MG63 (cell line): ENCODE results near the gene LEPR. TPM values are rescaled to one million over a fixed set of nuclear protein-coding genes. Genes with fewer than 3 reads are reported as not detected.
"Not testable (repeated sequence)": the region's sequence is repeated elsewhere in the genome, so short reads cannot be mapped to it uniquely, and the experiment has no call there.

Experiments used
- DNase-seq: peaks from one replicate; pipeline ENCODE4 v3.0.0-alpha.2; 2020
- H3K27me3 ChIP-seq: fragments of 250-450 bp; sonication (Bioruptor Pico); 2 replicates; pipeline ENCODE4 v1.5.1; 2020; ENCODE audit warnings: mild to moderate bottlenecking, moderate library complexity
- H3K36me3 ChIP-seq: fragments of 250-450 bp; sonication (Bioruptor Pico); 2 replicates; pipeline ENCODE4 v1.5.1; 2020; ENCODE audit warnings: mild to moderate bottlenecking, moderate library complexity
- H3K4me3 ChIP-seq: fragments of 250-450 bp; sonication (Bioruptor Pico); 2 replicates; pipeline ENCODE4 v1.5.1; 2020; ENCODE audit warnings: mild to moderate bottlenecking, moderate library complexity
- H3K9me3 ChIP-seq: fragments of 250-450 bp; sonication (Bioruptor Pico); 2 replicates; pipeline ENCODE4 v1.5.1; 2020; ENCODE audit warnings: mild to moderate bottlenecking, moderate library complexity
- total RNA-seq: library from RNA; depleted of rRNA; stranded (reverse); fragments of >200 nt; shearing (Covaris generic); gene quantifications from 2 replicates; pipeline ENCODE4 v1.2.3, GENCODE V29; 2014; ENCODE audit warnings: low replicate concordance; rRNA removed

LEPR gene, protein sequence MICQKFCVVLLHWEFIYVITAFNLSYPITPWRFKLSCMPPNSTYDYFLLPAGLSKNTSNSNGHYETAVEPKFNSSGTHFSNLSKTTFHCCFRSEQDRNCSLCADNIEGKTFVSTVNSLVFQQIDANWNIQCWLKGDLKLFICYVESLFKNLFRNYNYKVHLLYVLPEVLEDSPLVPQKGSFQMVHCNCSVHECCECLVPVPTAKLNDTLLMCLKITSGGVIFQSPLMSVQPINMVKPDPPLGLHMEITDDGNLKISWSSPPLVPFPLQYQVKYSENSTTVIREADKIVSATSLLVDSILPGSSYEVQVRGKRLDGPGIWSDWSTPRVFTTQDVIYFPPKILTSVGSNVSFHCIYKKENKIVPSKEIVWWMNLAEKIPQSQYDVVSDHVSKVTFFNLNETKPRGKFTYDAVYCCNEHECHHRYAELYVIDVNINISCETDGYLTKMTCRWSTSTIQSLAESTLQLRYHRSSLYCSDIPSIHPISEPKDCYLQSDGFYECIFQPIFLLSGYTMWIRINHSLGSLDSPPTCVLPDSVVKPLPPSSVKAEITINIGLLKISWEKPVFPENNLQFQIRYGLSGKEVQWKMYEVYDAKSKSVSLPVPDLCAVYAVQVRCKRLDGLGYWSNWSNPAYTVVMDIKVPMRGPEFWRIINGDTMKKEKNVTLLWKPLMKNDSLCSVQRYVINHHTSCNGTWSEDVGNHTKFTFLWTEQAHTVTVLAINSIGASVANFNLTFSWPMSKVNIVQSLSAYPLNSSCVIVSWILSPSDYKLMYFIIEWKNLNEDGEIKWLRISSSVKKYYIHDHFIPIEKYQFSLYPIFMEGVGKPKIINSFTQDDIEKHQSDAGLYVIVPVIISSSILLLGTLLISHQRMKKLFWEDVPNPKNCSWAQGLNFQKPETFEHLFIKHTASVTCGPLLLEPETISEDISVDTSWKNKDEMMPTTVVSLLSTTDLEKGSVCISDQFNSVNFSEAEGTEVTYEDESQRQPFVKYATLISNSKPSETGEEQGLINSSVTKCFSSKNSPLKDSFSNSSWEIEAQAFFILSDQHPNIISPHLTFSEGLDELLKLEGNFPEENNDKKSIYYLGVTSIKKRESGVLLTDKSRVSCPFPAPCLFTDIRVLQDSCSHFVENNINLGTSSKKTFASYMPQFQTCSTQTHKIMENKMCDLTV
- 1.7 and 4.0 TPM in 2 replicates for total RNA-seq

DNA sequence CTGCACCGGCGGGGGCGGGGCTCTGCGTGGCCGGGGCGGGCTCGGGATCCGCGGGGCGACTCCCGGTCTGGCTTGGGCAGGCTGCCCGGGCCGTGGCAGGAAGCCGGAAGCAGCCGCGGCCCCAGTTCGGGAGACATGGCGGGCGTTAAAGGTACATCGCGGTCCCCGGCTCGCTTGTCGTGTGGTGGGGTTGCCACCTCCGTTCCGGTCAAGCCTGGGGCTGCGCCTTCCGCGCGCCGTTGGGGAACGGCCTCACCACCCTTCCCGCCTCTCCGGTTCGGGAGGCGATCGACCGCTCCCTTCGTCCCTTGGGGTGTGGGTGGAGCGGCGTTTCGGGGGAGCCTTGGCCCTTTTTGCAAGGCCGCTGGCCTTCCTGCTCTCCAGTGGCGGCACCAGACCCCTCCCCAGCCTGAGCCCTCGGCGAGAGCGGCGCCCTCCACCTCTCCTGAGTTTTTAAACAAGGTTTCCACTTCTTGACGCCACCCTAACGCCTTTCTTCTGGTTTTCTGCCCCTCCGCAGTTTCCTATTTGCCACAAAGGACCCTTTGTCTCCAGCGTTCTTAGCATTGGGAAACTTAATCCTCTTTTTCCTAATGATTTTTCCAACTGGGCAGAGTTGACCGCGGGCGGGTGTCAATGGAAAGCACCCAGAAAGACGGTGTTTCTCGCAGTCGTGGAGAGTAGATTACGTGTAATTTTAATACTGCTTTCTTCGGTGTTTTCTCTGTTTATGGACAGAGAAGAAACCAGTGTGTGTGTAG is at the start of gene LEPR, which contains the start of gene LEPROT:
Gene LEPR (plus strand): TSS at position 79 of the 761 bp plus-strand sequence. CDS start 144,898 bp downstream, outside the sequence.
Gene LEPROT (plus strand): TSS at position 79 of the 761 bp plus-strand sequence. CDS start 57 bp downstream, at position 136.
- H3K36me3 ChIP-seq: peaks cover 11% of the 10 kb centered on the region

DNA sequence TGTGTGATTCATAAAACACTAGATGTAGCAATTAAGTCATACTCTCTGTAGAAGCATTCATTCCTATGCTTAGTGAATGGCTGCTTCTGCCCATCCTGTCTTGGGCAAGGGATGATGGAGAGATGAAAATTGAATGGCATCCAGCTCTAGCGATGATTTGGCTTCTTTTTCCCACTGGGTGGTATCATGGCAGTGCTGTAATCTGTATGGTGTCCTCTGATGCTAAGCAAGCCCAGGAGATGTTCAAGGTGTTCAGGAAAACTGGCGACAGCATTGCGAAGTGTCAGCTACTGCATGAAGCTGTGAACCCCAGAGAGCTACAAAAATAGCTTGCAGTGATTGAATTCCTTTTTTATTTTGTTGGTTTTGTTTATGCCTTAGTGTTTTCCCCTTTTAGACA is 48.9 kb upstream of the LEPR start:
- Histone ChIP-seq H3K4me3 (no peak overlapping the region), H3K36me3 (no peaks in the 10 kb centered on the region), H3K9me3 (no peaks in the 10 kb centered on the region), H3K27me3 (no peaks in the 10 kb centered on the region; the same call in 1 of the 2 replicates)
- DNase-seq: no peak

More for the DNA sequence above, at the start of gene LEPR, which contains the start of gene LEPROT:
- DNase-seq: no peak
- no peaks in the 10 kb centered on the region; the same call in 1 of the 2 replicates for H3K27me3 ChIP-seq
- peak within 1 kb of the TSS; percentile 95 for H3K4me3 ChIP-seq
- H3K9me3 ChIP-seq: peaks cover 2% of the 10 kb centered on the region; the same call in 1 of the 2 replicates

DNA sequence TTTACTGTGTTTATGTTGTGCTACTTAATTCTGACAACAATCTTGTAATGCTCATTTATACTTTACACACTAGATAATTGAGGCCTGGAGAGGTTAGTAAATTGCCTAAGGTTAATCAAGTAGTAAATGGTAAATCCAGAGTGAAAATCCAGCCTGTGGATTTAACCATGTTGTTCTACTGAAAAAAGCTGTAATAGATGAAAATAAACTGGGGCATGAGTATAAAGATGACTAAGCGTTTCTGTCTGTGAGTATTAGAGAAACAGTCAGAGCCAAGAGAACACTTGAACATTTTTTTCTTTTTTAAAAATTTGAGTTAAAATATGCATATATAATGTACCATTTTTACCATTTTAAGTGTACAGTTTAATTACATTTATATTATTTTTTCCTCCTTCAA is 47.9 kb upstream of the LEPR start:
- Histone ChIP-seq H3K9me3 (no peaks in the 10 kb centered on the region), H3K36me3 (no peaks in the 10 kb centered on the region)

DNA sequence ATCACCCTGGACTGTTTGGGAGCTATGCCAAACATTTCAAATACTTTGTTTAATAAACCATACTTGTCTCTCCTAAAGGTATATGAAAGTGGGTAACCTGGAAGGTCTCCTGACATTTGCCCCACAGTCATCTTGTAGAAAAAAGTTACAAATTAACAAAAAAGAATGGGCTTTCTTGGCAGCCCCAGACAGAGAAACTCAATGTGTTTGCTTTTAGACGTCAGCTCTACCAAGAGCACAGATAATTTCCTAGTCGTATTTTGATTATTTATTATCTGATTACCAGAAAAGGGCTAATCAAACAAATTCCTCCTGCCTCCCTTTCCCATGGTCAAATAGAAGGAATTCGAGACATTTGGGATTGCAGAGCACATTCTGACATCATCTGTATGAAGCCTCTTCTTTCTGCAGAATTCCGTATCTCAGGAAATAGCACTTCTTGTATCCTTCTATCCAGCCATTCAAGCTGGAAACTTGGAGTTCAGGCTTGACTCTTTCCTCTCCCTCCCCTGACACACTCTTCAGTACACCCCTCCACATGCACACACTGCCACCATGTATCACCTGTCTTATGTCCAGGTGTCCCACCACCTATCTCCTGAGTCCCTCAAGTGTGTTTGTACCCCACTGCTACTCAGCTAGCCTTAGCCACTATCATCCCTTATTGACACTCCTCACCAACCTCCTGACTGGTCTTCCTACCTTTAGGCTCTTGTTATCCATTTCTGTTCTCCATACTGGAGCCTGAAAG is 42.8 kb upstream of the LEPR start:
- Histone ChIP-seq H3K9me3 (no peaks in the 10 kb centered on the region), H3K27me3 (no peaks in the 10 kb centered on the region; the same call in 1 of the 2 replicates), H3K4me3 (no peak overlapping the region), H3K36me3 (no peaks in the 10 kb centered on the region)
- no peak for DNase-seq

More for the DNA sequence above, 47.9 kb upstream of the LEPR start:
- DNase-seq: no peak
- Histone ChIP-seq H3K27me3 (no peaks in the 10 kb centered on the region; the same call in 1 of the 2 replicates), H3K4me3 (no peak overlapping the region)

DNA sequence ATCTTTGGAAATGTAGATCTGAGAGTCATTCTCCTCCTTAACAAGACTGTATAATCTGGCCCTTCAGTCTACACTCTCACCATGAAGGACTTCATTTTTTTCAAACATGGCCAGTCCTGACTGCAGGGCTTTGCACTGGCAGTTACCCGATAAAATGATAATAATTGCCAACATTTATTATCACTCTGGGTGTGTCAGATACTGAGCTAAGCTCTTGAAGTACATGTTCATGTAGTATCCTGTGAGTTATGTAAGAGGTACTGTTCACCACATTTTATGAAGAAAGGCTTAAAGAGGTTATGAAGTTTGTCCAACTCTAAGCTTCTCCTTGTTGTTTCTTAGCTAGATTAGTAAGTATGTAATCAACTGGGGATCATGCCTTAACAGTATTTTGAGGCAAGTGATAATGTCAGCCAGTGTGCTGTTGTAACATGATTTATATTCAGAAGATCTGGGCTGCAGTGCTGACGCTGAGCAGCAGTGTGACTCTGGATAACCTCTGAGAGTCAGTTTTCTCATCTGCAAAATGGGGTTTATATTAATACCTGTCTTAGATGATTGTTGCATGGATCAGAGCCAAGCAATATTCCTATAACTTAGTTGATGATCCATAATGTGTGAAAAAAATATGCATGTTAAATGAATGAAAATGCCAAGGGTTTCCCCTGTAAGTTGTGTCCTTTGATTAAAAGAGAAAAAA is 42.1 kb upstream of the LEPR start:
- DNase-seq: no peak
- no peak overlapping the region for H3K4me3 ChIP-seq
- no peaks in the 10 kb centered on the region for H3K9me3 ChIP-seq
- H3K36me3 ChIP-seq: no peaks in the 10 kb centered on the region
- no peaks in the 10 kb centered on the region; the same call in 1 of the 2 replicates for H3K27me3 ChIP-seq

DNA sequence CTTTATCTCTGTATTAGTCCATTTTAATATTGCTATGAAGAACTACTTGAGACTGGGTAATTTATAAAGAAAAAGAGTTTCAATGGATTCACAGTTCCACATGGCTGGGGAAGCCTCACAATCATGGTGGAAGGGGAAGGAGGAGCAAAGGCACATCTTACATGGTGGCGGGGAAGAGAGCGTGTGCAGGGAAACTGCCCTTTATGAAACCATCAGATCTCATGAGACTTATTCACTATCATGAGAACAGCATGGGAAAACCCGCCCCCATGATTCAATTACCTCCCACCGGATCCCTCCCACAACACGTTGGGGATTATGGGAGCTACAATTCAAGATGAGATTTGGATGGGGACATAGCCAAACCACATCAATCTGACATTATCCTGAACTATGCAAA is 36.0 kb upstream of the LEPR start:
- not testable (repeated sequence) for DNase-seq, H3K36me3 ChIP-seq, H3K27me3 ChIP-seq, H3K9me3 ChIP-seq, H3K4me3 ChIP-seq

DNA sequence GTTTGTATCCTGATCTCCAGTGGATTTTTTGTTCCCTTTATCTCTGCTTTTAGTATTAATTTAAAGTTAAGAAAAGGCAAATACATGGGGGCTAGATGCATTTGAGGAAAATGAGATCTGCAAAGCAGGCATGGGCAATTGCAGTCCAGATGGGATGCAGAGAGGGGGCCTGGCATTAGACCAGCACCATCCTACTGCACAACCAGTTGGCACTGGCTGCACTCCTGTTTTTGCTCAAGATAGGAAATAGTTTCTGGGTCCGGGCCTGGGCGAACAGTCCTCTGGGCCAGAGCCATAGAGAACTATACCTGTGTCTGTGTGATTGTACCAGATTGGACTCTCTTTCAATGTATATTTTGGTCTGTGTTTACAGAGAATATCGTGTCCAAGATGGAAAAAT is 34.0 kb upstream of the LEPR start:
- DNase-seq: no peak
- H3K27me3 ChIP-seq: no peaks in the 10 kb centered on the region; the same call in 1 of the 2 replicates
- no peak overlapping the region for H3K4me3 ChIP-seq
- H3K36me3 ChIP-seq: no peaks in the 10 kb centered on the region
- H3K9me3 ChIP-seq: no peaks in the 10 kb centered on the region

DNA sequence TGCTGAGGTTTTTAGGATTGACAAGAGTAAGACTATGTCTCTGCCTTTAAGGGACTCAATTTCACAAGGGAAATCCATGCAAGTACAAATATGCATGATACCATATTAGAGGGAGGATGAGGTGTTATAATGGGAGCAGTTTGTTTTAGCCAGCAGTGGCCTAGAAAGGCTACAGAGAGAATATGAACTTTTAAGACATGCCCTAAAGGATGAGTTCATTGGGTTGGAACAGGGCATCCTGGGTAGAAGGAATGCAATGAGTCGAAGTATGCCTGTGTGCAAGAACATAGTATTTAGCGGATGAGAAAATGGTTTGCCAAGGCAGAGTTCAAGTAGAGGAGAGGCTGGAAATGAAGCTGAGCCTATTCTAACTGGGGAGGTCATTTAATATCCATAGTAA is 32.6 kb upstream of the LEPR start:
- H3K4me3 ChIP-seq: no peak overlapping the region
- no peaks in the 10 kb centered on the region for H3K9me3 ChIP-seq
- no peaks in the 10 kb centered on the region for H3K27me3 ChIP-seq
- DNase-seq: no peak
- no peaks in the 10 kb centered on the region for H3K36me3 ChIP-seq

DNA sequence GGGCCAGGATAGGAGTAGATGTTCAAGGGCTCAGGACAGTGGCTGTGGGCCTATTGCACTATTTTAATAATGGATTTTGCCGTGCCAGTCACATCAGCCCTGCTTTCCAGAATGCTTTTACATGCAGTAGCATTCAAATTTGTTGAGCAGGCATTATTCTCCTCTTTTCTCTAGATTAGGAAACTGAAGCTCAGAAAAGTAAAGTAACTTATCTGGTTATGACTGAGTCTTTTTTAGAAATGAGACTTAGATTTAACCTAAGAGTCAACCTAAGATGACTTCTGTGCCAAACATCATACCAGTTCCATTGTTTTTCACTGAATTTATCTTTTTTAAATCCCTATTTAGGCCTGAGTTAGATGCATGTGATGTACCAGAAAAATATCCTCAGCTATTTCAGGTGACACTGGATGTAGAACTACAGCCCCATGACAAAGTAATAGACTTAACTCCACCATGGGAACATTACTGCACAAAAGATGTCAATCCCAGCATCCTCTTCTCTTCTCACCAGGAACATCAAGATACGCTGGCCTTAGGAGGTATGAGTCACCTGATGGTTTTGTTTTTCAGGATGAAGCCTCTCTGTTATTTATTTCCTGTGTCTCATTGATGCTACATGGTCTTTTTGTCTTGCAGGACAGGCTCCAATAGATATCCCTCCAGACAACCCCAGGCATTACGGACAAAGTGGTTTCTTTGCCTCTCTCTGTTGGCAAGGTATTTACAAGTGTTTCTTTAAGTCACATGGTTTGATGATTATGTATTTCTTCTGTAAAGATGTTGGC is 31.4 kb upstream of the LEPR start:
- H3K9me3 ChIP-seq: no peaks in the 10 kb centered on the region
- no peaks in the 10 kb centered on the region for H3K36me3 ChIP-seq
- H3K4me3 ChIP-seq: no peak overlapping the region
- no peaks in the 10 kb centered on the region for H3K27me3 ChIP-seq
- DNase-seq: no peak

DNA sequence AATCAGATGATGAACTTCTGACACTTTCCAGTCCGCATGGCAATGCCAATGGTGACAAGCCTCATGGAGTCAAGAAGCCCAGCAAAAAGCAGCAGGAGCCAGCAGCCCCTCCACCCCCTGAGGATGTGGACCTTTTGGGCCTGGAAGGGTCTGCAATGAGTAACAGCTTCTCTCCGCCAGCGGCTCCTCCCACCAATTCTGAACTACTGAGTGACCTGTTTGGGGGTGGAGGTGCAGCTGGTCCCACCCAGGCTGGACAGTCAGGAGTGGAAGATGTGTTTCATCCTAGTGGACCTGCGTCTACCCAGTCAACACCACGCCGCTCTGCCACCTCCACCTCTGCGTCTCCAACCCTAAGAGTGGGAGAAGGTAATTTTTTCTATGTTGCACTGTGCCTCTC is 28.0 kb upstream of the LEPR start:
- no peaks in the 10 kb centered on the region for H3K9me3 ChIP-seq
- H3K27me3 ChIP-seq: no peaks in the 10 kb centered on the region
- no peaks in the 10 kb centered on the region for H3K36me3 ChIP-seq
- no peak for DNase-seq
- no peak overlapping the region for H3K4me3 ChIP-seq

DNA sequence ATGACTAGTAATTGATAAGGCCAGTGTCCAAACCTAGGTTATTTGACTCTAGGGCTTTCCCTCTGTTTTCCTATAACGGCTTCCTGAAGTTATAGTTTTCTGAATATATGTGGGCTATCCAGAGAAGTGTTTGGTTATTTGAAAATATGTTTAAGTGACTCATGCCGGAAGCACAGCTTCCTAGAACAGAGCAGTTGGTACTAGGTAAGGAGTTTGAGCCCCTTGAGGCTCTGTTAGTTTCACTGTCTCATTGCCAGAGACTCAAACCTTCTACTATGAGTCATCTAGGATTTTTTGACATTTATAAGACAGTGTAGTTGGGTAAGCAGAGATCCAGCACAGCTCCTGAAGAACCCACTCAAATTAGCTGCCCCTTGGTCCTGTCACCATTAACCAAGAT is 27.1 kb upstream of the LEPR start:
- Histone ChIP-seq H3K4me3 (no peak overlapping the region), H3K9me3 (no peaks in the 10 kb centered on the region), H3K27me3 (no peaks in the 10 kb centered on the region), H3K36me3 (no peaks in the 10 kb centered on the region)
- DNase-seq: no peak

DNA sequence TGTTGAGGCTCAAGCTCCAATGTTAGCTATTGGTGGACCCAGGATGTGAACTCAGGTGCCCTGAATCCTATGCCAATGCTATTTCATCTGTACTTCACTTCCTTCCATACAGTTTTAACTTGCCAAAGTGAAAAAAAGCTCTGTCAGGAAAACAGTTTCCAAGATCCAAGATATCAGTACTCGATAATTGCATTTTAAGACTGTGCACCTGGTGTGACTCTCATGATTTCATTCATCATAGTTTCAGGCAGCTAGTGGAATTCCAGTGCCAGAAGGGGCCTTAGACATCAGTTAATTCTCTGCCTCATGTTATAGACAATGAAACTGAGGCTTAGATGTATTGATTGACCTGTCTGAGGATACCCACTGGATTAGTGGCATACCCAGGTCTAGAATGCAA is 26.5 kb upstream of the LEPR start:
- H3K4me3 ChIP-seq: no peak overlapping the region
- no peak for DNase-seq
- H3K9me3 ChIP-seq: no peaks in the 10 kb centered on the region
- H3K27me3 ChIP-seq: no peaks in the 10 kb centered on the region
- no peaks in the 10 kb centered on the region for H3K36me3 ChIP-seq

DNA sequence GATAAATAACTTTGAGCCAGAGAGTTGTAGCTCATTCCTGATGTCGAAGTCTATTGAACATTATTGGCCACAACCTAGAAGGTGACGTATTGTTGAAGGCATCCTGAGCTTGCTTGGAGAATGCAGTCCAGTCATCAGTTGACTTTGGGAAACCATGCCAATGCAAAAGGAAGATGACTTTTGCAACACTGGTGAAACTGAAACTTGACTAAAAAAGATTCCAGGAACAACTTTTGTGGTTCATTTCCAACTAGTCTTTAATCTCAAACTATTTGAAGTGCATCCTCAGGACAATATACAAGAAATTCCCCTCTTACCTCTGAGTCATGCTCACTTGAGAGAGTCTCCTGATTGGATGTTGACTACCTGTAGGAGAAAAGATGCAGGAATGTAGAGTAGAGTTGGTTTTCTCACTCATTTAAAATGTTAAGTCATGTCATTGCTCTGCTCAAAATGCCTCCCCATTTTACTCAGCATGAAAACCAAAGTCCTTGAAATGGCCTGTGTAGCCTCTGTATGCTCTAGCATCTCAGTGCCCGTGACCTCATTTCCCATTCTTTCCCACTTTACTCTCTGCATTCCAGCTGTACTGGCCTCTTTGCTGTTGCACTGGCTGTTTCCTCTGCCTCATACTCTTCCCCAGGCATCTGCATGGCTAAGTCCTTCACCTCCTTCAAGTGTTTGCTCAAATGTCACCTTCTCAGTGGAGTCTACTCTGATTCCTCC is 24.4 kb upstream of the LEPR start:
- peak; percentile 39 for DNase-seq
- Histone ChIP-seq H3K4me3 (no peak overlapping the region), H3K9me3 (no peaks in the 10 kb centered on the region), H3K36me3 (no peaks in the 10 kb centered on the region), H3K27me3 (no peaks in the 10 kb centered on the region)

DNA sequence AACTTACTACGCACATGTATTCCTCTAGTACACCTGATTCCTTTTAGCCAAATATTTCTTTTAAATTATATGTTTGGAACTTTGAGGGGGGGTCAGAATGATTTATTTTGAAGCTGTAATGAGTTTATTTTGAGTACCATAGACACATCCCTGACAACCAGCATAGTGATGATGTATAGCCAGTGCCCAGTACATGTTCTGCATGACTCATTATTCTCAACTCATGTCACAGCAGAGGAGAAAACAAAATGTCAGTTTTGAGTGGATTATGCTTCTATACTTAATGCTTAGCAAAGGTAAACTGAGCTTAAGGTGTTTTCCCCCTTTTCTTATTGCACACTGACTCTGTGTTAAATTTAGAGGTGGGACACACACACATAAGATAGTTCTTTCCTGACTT is 22.4 kb upstream of the LEPR start:
- DNase-seq: no peak
- Histone ChIP-seq H3K27me3 (no peaks in the 10 kb centered on the region), H3K9me3 (no peaks in the 10 kb centered on the region), H3K36me3 (no peaks in the 10 kb centered on the region), H3K4me3 (no peak overlapping the region)
